ENCODE measurements around the gene RAI1.

DNA sequence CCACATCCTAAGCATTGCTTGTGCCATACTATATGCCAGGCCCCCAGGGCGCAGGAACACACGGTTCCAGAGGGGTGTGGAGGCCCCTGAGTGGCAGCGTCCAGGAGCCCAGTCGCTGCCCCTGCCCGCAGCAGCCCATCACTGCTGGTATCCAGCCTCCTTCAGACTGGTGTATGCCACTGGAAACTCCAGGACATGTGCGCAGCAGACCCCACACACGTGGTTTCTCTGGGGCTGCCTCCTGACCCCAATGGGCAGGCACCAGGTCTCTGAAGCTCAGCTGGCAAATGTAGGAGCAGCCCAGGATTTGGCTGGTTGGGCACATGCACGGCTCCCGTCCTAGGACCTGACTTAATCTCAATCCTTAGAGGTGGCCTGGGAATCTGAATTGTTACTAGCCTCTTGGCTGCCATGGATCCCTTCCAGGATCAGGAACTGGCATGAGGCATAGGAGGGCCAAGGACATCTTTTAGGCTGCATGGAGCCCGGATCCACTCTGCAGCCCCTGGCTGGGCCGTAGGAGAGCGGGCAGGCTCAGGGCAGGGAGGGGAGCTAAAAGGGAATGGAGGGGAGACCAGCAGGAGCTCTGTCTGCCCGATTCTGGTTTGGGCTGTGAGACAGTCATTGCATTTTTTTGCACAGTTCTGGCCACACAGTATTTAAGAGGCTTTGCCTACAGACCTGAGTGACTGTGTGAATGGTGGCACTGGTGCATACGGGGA lies 62.3 kb downstream of the RAI1 start:
- TF ChIP-seq POLR2A (IDR thresholded peaks at IDR 0.05; ENCODE audit: low read length) = no peak
- no peak for TF ChIP-seq GATA1 (IDR thresholded peaks at IDR 0.05; ENCODE audit: low read depth, low read length)

Measured in erythroblast (primary cell).